GM13976 (cell line): ENCODE data around the gene SCD5.

Experiments used
- DNase-seq: peaks from one replicate; pipeline ENCODE4 v3.0.0; 2012; ENCODE audit warnings: low spot score
- in situ Hi-C: fragments of 300-500 bp; cut with MboI; formaldehyde crosslinking; loops from one replicate; pipeline ENCODE4 v1.12.0; 2022; ENCODE audit warnings: low sequenced_read_pairs, mixed read lengths, inconsistent platforms; ENCODE audit not compliant: unreplicated experiment
- TF ChIP-seq, protein P1 (sequence below): IDR thresholded peaks from 2 replicates; pipeline ENCODE4 v1.5.1; 2012; ENCODE audit warnings: borderline replicate concordance, mild to moderate bottlenecking; ENCODE audit not compliant: insufficient read depth; ENCODE audit errors: extremely low read depth, missing control alignments, control extremely low read depth

The SCD5 gene

DNA sequence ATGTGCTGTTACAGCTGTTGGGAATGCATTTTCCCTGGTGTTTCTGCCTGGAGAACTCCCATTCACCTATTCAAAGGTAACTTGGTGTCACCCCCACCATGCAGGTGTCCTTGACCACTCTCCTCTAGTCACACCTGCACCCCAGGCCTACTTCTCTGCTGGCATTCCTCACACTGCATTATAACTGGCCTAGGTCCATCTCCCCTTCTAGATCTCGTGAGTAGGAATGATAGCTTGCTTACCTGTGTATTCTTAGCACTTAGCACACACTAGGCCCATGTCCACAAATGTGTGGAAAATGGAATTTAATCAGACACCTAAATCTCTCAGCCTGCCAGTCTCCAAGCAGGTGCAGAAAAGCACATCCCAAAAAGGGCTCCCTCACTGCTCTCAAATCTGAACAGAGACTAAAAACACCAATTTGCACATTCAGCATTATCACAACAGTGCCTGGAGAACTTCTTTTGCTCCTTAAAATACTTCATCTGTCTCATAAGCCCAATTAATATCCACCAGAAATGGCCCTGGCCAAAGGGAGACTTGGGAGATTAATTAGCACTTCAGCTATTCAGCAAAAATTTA, 18.3 kb downstream of the SCD5 start:
- TF ChIP-seq, protein P1, sequence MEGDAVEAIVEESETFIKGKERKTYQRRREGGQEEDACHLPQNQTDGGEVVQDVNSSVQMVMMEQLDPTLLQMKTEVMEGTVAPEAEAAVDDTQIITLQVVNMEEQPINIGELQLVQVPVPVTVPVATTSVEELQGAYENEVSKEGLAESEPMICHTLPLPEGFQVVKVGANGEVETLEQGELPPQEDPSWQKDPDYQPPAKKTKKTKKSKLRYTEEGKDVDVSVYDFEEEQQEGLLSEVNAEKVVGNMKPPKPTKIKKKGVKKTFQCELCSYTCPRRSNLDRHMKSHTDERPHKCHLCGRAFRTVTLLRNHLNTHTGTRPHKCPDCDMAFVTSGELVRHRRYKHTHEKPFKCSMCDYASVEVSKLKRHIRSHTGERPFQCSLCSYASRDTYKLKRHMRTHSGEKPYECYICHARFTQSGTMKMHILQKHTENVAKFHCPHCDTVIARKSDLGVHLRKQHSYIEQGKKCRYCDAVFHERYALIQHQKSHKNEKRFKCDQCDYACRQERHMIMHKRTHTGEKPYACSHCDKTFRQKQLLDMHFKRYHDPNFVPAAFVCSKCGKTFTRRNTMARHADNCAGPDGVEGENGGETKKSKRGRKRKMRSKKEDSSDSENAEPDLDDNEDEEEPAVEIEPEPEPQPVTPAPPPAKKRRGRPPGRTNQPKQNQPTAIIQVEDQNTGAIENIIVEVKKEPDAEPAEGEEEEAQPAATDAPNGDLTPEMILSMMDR: no peak
- DNase-seq: no peak
- in situ Hi-C loops: no loop called here

DNA sequence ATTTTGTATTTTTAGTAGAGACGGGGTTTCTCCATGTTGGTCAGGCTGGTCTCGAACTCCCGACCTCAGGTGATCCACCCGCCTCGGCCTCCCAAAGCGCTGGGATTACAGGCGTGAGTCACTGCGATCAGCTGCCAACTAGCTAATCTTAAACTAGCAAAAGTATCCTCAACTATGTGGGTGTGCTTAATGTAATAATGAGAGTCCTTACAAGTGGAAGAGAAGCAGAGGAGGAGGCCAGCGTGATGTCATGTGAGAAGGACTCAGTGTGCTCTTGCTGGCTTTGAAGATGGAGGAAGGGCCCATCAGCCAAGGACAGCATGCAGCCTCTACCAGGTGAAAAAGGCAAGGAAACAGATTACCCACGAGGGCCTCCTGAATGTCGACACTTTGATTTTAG, 19.6 kb downstream of the SCD5 start:
- in situ Hi-C loops: no loop called here
- TF ChIP-seq, protein P1: no peak
- DNase-seq: no peak

DNA sequence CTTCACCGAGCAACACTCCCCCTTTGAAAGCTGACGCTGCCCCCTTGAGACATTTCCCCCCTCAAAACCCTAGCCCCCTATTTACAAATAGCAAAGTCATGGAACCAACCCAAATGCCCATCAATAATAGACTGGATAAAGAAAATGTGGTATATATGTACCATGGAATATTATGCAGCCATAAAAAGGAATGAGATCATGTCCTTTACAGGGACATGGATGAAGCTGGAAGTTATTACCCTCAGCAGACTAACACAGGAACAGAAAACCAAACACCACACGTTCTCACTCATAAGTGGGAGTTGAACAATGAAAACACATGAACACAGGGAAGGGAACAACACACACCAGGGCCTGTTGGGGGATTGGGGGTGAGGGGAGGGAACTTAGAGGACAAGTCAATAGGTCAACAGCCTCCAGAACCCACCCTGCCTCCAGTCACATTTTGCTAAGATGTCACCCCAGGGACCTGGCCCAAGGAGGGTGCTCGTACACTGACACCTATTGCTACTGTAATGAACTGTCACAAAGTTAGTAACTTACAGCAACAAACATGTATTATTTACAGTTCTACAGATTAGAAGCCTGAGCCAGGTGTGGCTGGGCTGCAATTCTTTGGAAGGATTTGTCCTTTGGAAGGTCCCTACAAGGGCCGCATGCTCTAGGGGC, 20.6 kb downstream of the SCD5 start:
- in situ Hi-C loops: no loop called here
- DNase-seq: no peak
- TF ChIP-seq, protein P1: no peak

DNA sequence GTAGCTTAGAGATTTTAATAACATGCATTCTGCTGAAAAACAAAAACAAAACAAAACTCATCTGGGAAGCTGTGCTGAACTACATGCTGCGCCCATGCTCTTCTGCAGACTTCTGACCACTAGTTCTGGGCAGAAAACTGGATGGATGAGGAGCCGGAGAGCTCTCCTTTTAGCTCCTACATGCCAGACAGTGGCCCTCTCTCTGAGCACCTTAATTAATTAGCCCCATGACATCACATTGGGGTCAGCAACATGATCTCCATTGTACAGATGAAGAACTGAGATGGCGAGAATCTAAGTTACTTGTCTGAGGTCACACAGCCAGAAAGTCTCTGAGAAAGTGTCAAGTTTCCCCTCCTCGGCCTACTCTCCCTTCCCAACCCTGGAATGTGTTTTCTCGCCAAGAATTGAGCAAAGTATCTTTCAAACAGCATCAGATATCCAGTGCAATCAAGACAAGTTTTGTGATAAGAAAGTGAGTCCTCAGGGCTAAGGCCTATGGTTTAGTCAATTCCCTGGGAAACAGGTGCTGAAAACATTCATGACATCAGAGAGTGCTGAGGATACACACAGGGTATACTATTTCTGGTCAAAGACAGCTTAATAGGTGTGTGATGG, 21.6 kb downstream of the SCD5 start:
- in situ Hi-C loops: no loop called here

DNA sequence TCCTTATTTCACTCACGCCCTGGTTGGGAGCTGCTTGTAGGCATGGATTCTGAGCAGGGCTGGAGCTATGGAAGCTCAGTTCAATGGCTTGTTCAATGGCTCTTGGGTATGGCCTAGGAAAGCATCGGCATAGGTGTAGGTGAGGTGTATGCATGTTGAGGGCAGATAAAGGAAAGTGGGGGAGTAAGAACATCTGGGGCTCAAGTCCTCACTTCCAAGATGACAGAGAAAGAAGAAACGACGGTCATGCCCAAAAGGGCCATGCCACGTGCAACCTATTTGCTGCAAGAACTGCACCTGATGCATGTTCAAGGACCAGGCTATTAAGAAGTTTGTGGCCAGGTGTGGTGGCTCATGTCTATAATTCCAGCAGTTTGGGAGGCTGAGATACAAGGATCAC, 23.4 kb downstream of the SCD5 start:
- TF ChIP-seq, protein P1: no peak
- no peak for DNase-seq
- in situ Hi-C loops: no loop called here

More for the DNA sequence above, 21.6 kb downstream of the SCD5 start:
- TF ChIP-seq, protein P1: no peak
- no peak for DNase-seq

DNA sequence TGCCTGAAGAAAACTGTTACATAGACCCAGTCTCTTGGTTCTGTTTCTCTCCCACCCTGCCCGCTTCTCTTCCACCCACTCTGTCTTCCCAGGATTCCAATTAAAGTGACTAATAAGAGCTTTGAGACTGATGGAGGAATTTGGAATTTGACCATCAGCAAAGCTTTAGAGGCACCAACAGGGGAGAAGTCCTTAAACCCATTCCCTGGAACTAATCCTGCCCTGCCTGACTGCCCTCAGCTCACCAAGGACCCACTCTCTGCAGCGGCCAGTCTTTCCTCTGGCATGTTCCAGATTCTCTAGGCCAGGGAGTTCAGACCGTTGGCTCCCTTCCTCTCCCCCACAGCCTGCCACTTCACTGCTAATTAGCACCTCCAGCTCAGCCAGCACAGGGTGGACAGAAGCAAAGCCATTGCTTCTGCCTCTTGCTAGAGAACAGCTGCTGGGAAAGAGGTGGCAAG, 23.9 kb downstream of the SCD5 start:
- in situ Hi-C loops: no loop called here
- TF ChIP-seq, protein P1: no peak
- DNase-seq: no peak
